Astrocyte (in vitro differentiated cells and primary cell): ENCODE results near the gene UGT3A1.

Experiments
- EZH2 ChIP-seq: IDR thresholded peaks from 2 replicates; pipeline ENCODE4 v1.6.1; 2012; ENCODE audit warnings: mild to moderate bottlenecking, low read length, inconsistent platforms; ENCODE audit not compliant: insufficient read depth
- TF ChIP-seq, protein P1 (sequence below): IDR thresholded peaks from 2 replicates; pipeline ENCODE4 v1.5.1; 2011; ENCODE audit warnings: low read depth, mild to moderate bottlenecking, inconsistent platforms, low read length, moderate library complexity; ENCODE audit not compliant: insufficient read depth

GRCh38 chr5:35921930-35922329 is 69.3 kb downstream of the UGT3A1 start:
- TF ChIP-seq, protein P1, sequence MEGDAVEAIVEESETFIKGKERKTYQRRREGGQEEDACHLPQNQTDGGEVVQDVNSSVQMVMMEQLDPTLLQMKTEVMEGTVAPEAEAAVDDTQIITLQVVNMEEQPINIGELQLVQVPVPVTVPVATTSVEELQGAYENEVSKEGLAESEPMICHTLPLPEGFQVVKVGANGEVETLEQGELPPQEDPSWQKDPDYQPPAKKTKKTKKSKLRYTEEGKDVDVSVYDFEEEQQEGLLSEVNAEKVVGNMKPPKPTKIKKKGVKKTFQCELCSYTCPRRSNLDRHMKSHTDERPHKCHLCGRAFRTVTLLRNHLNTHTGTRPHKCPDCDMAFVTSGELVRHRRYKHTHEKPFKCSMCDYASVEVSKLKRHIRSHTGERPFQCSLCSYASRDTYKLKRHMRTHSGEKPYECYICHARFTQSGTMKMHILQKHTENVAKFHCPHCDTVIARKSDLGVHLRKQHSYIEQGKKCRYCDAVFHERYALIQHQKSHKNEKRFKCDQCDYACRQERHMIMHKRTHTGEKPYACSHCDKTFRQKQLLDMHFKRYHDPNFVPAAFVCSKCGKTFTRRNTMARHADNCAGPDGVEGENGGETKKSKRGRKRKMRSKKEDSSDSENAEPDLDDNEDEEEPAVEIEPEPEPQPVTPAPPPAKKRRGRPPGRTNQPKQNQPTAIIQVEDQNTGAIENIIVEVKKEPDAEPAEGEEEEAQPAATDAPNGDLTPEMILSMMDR = no peak
- TF ChIP-seq EZH2 = no peak
